A549 treated with CpdA at 1 μM for 4 hours (cell line): ENCODE measurements around the gene GOPC. TPM values are rescaled to one million over a fixed set of nuclear protein-coding genes. Genes with fewer than 3 reads are reported as not detected.

Source experiments
- total RNA-seq: library from RNA; stranded (reverse); fragments of 200-300 nt; extraction: Qiagen RNA extraction; gene quantifications from 5 replicates; pipeline ENCODE4 v1.2.3, GENCODE V29; 2022; ENCODE audit warnings: low read depth

GOPC gene
- 15.4 to 17.9 TPM (median 15.9 TPM) in 5 replicates for total RNA-seq

DNA sequence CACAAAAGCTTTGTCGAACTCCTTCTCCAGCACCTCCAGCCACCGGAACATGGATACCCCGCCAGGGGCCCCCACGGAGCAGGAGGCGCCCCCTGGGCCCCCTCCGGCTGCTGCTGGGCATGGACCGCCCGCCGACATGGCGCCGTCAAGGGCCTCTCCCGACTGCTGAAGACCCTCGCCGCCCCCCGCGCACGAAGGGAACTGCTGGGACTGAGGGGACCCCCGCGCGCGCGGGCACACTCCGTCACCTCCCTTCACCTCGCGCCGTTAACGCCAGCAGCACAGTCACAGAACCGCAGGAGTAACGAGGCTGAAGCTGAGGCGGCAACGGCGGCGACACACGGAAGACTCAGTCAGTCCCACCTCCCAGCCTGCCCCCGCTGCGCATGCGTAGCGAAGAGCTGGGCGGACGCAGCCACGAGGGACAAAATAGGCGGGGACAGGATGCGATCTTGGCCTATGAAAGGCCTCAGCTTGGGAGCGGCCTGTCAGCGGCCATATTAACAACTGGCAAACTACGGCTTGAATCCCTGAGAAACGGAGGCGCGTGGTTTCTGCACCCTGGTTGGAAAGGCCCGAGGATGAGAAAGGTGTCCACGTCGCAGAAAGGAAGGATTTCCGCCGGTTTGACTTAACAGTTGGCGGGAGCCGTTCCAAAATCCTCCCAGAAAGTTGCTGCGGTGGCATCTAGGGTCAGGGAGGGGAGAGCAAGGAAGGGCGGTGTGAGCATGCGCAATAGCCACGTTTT, at the start of gene GOPC:
Gene GOPC (minus strand): TSS at position 361 of the 748 bp plus-strand sequence. CDS start 223 bp downstream, at position 138.

Other genes with a start within 250 kb of the GOPC start
- gene ROS1, start 176.6 kb downstream of the GOPC start, total RNA-seq: 0.05 to 0.20 TPM (median 0.18 TPM) in 5 replicates
- 25.3 to 34.2 TPM (median 30.7 TPM) in 5 replicates for gene DCBLD1, start 119.8 kb downstream of the GOPC start, total RNA-seq
- gene NUS1, start 73.0 kb upstream of the GOPC start, total RNA-seq: 23.8 to 30.4 TPM (median 27.6 TPM) in 5 replicates